RWPE1 (cell line): ENCODE results near the gene HOXD12.

Experiments used
- CTCF ChIA-PET: fragments of 350-600 bp; sonication (Branson Sonifier 250); formaldehyde crosslinking; extraction: SDS; loops from one replicate; lab custom pipeline; 2021; lab: Yijun Ruan, JAX
- POLR2A ChIA-PET: fragments of 400-600 bp; formaldehyde crosslinking; extraction: SDS; loops from one replicate; lab custom pipeline; 2020; ENCODE audit warnings: antibody characterized with exemption; ENCODE audit not compliant: low non-redundant PET; lab: Yijun Ruan, JAX
- DNase-seq: peaks from one replicate; pipeline ENCODE4 v3.0.0; 2012; ENCODE audit warnings: low spot score
- H3K27ac ChIP-seq: fragments of 450-650 bp; 2 replicates; pipeline ENCODE4 v1.5.1; 2017
- CTCF ChIP-seq: fragments of 450-650 bp; conservative IDR thresholded peaks from 2 replicates; pipeline ENCODE4 v1.5.1; 2017; ENCODE audit warnings: low read depth, mild to moderate bottlenecking

The HOXD12 gene

GRCh38 chr2:176099728-176100546 is at the start of gene HOXD12:
TSS of gene HOXD12 (plus strand) at chr2:176099795. CDS start at chr2:176099802, 7 bp downstream.
- ChIA-PET POLR2A (no interaction called here), CTCF (interaction anchor here (0.7 kb wide), 1 partner anchor 1659 kb away, joined by 3 read pairs; no protein-coding TSS in a partner anchor)
- DNase-seq = no peak
- H3K27ac ChIP-seq = no peak within 1 kb of the TSS
- TF ChIP-seq CTCF = no peak

GRCh38 chr2:176056406-176056805 is 43.2 kb upstream of the HOXD12 start:
- no peak for TF ChIP-seq CTCF
- no peak for DNase-seq
- CTCF ChIA-PET = no interaction called here
- H3K27ac ChIP-seq = no peak overlapping the region
- POLR2A ChIA-PET = no interaction called here

- CTCF ChIA-PET = no interaction called here
- DNase-seq = no peak
- POLR2A ChIA-PET = no interaction called here
- H3K27ac ChIP-seq = no peak overlapping the region
- no peak for TF ChIP-seq CTCF
Observed at GRCh38 chr2:176063958-176064357, 35.6 kb upstream of the HOXD12 start.

GRCh38 chr2:176066645-176067588 is 32.7 kb upstream of the HOXD12 start:
- CTCF ChIA-PET = no interaction called here
- no peak for DNase-seq
- POLR2A ChIA-PET = no interaction called here
- H3K27ac ChIP-seq = no peak overlapping the region
- no peak for TF ChIP-seq CTCF

- no peak for TF ChIP-seq CTCF
- ChIA-PET CTCF (no interaction called here), POLR2A (no interaction called here)
- no peak for DNase-seq
- no peak overlapping the region for H3K27ac ChIP-seq
Observed at GRCh38 chr2:176067589-176068418, 31.8 kb upstream of the HOXD12 start.
